SKM-1 treated with dmso at 0.1 percent for 144 hours (cell line): ENCODE measurements around the gene SPDYE2.
"Not testable (repeated sequence)": the region's sequence is repeated elsewhere in the genome, so short reads cannot be mapped to it uniquely, and the experiment has no call there.

Experiments
- DNase-seq: peaks from one replicate; lab custom pipeline; 2025; ENCODE audit not compliant: unreplicated experiment; lab: John Stamatoyannopoulos, UW

The SPDYE2 gene

GRCh38 chr7:102540604-102541003, 10.4 kb upstream of the SPDYE2 start:
- not testable (repeated sequence) for DNase-seq

GRCh38 chr7:102542083-102542482, 8.9 kb upstream of the SPDYE2 start:
- not testable (repeated sequence) for DNase-seq

GRCh38 chr7:102542771-102543170, 8.3 kb upstream of the SPDYE2 start:
- DNase-seq, result not testable (repeated sequence)

DNA sequence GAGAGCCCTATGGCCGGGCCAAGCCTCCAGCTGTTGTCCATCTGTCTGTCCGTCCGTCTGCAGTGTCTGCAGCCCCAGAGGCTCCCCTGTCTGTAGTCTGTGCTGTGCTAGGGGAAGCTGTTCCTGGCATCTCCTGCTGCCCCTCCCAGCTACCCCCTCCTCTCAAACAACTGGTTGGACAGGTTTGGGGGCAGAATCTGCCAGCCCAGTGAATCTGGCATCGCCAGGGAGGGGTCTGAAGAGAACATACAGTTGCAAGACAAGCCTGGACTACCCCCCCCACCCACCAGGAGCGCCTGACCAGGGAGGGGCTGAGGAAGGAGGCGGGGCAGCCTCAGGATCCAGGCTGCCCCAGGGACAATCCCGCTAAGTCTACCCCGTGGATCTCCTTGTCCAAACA, 7.4 kb upstream of the SPDYE2 start, which contains the start of gene UPK3BL2:
Gene UPK3BL2, minus strand, starts transcription at position 101 of the 400 bp plus-strand sequence. Its CDS starts 60 bp downstream, at position 41.
- DNase-seq, result not testable (repeated sequence)

DNA sequence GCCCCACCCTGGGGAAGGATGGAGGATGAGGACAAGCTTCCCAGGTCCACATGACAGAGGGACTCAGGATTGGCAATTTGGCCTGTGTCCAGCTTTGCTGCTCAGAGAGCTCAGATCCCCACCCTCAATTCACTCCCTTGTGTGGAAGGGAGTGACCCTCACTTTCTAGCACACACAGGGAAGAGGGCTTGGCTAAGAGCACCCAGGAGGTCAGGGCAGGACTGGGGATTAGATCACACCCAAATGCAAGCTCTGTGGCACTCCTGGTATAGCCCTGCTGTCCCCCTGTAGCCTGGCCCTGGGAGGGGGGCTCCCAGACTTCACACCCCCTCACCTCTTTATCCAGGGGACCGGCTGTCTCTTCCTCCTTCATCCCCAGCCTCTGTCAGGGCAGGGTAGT, 6.7 kb upstream of the SPDYE2 start:
- not testable (repeated sequence) for DNase-seq

DNA sequence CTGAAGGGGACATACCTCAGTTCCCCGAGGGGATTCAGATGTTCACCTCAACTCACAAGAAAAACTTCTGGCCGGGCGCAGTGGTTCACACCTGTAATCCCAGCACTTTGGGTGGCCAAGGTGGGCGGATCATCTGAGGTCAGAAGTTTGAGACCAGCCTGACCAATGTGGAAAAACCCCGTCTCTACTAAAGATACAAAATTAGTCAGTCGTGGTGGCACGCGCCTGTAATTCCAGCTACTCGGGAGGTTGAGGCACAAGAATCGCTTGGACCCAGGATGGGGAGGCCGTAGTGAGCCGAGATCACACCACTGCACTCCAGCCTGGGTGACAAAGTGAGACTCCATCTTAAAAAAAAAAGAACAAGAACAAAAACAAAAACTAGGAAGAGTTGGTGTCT, 5.7 kb upstream of the SPDYE2 start:
- not testable (repeated sequence) for DNase-seq

- DNase-seq, result not testable (repeated sequence)
Observed at GRCh38 chr7:102546353-102546752, 4.7 kb upstream of the SPDYE2 start.

DNA sequence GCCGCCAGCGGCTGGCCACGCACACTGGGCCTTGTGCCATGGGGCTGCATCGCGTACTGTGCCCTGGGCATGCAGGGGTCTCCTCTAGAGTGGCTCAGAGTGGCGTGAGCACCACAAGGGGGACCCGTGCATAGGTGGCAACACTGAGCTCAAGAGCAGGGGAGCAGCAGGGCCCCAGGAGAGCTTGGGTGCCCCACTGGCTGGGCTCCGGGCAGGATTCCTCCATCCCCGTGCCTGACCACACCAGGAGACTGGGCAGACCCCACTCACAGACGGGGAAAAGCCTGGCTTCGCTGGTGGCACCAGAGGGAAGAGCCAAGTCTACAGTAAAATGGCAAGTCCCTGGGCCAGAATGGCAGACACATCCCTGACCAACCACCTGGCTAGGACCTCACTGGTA, 17.6 kb downstream of the SPDYE2 start:
- DNase-seq, result not testable (repeated sequence)

DNA sequence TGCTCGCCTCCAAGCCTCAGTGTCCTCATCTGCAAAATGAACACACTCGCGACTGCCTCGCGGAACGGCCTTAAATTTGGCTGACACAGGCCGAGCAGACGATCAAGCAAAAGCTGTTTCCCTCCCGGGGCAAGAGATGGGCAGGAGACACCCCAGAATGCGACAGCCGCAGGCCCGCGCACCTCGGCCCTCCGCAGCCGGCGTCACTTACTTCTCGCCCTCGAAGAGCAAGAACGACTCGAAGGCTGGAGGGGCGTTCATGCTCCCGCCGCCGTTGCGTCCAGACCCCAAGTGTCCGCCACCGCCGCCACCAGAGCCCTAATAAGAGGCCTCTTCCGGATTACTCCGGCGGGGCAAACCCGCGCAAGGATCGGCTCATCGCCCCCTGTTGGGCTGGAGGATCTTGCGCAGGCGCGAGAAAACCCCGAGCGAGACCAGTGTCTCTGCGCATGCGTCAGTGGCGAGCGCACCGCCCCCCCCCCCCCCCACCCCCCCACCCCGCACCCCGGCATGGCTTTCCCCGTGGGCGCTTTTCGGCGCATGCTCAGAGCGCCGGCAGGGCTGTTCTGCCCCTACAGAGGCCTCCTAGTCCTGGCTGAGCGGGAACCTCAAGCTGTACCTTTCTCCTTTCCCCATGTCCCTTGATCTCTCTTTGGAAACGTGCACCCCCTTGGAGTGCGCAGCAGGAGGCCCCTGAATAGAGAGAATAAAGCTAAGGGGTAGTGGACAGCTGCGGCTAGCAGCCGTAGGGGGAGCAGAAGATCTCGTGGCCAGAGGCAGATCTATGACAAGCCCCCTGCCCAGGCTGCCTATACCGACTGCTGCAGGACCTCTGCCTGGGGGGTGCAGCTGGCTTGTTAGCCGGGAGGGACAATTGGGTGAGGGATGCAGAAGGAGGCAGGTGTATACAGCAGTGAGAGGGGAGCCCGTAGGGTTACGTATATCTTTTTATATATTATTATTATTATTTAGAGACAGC, 21.5 kb downstream of the SPDYE2 start, which contains the start of gene POLR2J3:
Gene POLR2J3, minus strand, starts transcription at position 323 of the 979 bp plus-strand sequence. Its CDS starts 62 bp downstream, at position 261.
- DNase-seq, result not testable (repeated sequence)

DNA sequence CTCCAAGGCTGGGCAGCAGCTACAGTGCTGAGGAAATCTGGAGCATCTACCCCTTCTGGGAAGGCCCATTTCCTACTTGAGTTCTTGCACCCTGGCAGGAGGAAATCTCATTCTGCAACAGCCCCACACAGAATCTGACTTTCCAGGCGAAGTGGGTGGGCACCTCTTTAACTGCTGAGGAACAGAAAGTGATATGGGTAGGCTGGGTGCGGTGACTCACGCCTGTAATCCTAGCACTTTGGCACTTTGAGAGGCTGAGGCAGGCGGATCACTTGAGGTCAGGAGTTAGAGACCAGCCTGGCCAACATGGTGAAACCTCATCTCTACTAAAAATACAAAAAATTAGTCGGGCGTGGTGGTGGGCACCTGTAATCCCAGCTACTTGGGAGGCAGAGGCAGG, 23.6 kb downstream of the SPDYE2 start:
- DNase-seq, result not testable (repeated sequence)

- DNase-seq, result not testable (repeated sequence)
Observed at GRCh38 chr7:102576363-102576762, 25.3 kb downstream of the SPDYE2 start.

GRCh38 chr7:102577315-102578240, 26.6 kb downstream of the SPDYE2 start:
- DNase-seq, result not testable (repeated sequence)

- not testable (repeated sequence) for DNase-seq
Observed at GRCh38 chr7:102578486-102578885, 27.5 kb downstream of the SPDYE2 start.

- DNase-seq, result not testable (repeated sequence)
Observed at GRCh38 chr7:102581722-102582121, 30.7 kb downstream of the SPDYE2 start.

GRCh38 chr7:102583495-102583894, 32.5 kb downstream of the SPDYE2 start:
- not testable (repeated sequence) for DNase-seq

GRCh38 chr7:102589857-102590256, 38.8 kb downstream of the SPDYE2 start:
- not testable (repeated sequence) for DNase-seq

DNA sequence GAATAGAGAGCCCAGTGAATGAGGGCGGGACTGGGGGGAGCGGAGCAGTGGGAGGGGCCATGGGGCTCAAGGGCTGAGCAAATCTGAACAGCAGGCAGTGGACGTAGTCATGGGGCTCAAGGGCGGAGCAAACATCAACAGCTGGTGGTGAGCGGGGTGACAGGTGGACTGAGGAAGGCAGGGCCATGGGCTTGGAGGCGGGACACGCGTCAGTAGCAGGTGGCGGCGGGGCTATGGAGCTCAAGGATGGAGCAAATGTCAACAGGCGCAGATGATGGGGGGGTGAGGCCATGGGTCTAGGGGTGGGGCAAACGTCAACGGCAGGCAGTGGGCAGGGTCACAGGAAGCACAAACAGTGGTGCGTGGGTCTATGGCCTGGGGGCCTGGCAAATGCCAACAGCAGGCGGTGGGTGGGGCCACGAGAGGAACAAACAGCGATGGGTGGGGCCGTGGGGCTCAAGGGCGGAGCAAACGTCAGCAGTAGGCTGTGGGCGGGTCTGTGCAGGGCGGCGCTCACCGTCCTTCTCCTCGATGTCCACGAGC, 41.5 kb downstream of the SPDYE2 start:
- not testable (repeated sequence) for DNase-seq

DNA sequence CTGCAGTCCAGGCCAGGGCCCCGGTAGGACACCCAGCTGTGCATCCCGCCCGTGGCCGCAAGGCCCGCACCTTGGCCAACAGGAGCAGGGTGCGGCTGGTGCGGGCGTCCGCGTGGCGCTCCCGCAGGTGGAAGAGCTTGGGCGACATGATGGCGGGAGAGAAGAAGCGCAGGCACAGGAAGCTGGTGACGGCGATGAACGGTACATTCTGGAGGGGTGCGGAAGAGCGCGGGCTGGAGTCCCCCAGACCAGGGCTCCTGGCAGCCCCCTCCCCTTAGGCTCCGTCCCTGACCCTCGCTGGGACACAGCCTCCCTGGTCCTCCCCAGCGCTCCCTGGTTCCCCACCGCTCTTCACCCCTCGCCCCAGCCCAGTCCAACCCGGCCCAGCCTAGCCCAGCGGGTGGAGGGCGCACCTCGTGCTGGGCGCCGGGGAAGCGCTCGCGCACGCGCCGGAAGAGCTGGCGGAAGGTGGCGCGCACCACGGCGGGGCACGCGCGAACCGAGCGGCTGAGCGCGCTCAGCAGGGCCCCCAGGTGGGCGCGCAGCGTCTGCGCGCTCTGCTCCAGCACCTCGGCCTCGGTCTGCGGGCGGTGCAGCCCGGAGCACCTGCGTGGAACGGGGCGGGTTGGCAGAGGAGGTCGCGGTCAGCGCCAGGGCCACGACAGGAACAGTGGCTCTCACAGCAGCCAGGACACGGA, 42.8 kb downstream of the SPDYE2 start:
- DNase-seq, result not testable (repeated sequence)

DNA sequence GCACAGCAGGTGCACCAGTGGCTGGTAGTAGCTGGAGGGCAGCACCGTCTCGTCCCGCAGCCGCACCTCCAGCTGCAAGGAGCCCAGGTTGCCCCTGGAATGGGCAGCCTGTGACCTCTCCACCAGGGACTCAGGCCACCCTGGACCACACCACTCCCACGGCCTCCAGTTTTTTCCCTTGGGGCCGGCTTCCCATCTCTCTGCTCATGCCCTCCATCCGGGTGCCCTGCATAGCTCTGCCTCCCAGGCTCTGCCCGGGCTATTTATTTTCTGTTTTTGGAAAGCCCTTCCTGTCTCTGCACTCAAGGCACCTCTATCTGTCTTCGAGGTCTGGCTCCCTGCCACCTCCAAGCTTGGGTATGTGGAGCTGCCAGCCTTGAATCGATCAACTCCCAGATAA, 45.0 kb downstream of the SPDYE2 start:
- DNase-seq, result not testable (repeated sequence)

- DNase-seq, result not testable (repeated sequence)
Observed at GRCh38 chr7:102599699-102600098, 48.7 kb downstream of the SPDYE2 start.
